Measurements from ENCODE around the gene CAB39.

Gene CAB39

DNA sequence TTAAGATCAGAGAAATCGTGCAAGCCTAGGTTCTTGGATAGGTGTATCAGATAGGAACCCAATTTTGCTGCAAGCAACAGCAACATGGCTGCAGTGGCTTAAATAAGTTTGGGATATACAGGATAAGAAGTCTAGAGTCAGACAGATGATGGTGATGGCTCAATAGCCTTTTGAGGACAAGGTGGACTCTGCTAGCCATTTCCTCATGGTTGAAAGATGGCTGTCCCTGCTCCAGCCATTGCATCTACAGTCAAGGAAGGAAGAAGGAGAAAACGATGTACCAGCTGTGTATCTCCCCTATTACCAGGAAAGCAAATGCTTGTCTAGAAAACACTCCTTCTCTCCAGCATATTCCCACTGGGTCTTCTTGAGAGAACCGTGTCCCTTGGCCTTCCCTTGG, 30.1 kb upstream of the CAB39 start:
- no peak overlapping the region for H3K27ac ChIP-seq (replicated peaks)
- no peak for DNase-seq (ENCODE audit: low read depth in 1 of 2, low spot score in 1 of 2)
- no peaks in the 10 kb centered on the region for H3K27me3 ChIP-seq (ENCODE audit: insufficient read depth, poor library complexity, severe bottlenecking)
- no peak overlapping the region for H3K4me3 ChIP-seq (replicated peaks; ENCODE audit: insufficient read depth, low read length)
- TF ChIP-seq, protein P1, sequence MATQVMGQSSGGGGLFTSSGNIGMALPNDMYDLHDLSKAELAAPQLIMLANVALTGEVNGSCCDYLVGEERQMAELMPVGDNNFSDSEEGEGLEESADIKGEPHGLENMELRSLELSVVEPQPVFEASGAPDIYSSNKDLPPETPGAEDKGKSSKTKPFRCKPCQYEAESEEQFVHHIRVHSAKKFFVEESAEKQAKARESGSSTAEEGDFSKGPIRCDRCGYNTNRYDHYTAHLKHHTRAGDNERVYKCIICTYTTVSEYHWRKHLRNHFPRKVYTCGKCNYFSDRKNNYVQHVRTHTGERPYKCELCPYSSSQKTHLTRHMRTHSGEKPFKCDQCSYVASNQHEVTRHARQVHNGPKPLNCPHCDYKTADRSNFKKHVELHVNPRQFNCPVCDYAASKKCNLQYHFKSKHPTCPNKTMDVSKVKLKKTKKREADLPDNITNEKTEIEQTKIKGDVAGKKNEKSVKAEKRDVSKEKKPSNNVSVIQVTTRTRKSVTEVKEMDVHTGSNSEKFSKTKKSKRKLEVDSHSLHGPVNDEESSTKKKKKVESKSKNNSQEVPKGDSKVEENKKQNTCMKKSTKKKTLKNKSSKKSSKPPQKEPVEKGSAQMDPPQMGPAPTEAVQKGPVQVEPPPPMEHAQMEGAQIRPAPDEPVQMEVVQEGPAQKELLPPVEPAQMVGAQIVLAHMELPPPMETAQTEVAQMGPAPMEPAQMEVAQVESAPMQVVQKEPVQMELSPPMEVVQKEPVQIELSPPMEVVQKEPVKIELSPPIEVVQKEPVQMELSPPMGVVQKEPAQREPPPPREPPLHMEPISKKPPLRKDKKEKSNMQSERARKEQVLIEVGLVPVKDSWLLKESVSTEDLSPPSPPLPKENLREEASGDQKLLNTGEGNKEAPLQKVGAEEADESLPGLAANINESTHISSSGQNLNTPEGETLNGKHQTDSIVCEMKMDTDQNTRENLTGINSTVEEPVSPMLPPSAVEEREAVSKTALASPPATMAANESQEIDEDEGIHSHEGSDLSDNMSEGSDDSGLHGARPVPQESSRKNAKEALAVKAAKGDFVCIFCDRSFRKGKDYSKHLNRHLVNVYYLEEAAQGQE (IDR thresholded peaks at IDR 0.05; ENCODE audit: insufficient replicate concordance, low read depth), result no peak
- TF ChIP-seq SPI1 (IDR thresholded peaks at IDR 0.05; ENCODE audit: borderline replicate concordance, low read depth), result no peak
- no peak for TF ChIP-seq GABPA (IDR thresholded peaks at IDR 0.05; ENCODE audit: low read depth)
- no peak for TF ChIP-seq POLR2AphosphoS5 (IDR thresholded peaks at IDR 0.05; ENCODE audit: low read depth)
- TF ChIP-seq, protein P2, sequence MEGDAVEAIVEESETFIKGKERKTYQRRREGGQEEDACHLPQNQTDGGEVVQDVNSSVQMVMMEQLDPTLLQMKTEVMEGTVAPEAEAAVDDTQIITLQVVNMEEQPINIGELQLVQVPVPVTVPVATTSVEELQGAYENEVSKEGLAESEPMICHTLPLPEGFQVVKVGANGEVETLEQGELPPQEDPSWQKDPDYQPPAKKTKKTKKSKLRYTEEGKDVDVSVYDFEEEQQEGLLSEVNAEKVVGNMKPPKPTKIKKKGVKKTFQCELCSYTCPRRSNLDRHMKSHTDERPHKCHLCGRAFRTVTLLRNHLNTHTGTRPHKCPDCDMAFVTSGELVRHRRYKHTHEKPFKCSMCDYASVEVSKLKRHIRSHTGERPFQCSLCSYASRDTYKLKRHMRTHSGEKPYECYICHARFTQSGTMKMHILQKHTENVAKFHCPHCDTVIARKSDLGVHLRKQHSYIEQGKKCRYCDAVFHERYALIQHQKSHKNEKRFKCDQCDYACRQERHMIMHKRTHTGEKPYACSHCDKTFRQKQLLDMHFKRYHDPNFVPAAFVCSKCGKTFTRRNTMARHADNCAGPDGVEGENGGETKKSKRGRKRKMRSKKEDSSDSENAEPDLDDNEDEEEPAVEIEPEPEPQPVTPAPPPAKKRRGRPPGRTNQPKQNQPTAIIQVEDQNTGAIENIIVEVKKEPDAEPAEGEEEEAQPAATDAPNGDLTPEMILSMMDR (IDR thresholded peaks at IDR 0.05; ENCODE audit: insufficient read depth, low read length), result no peak

DNA sequence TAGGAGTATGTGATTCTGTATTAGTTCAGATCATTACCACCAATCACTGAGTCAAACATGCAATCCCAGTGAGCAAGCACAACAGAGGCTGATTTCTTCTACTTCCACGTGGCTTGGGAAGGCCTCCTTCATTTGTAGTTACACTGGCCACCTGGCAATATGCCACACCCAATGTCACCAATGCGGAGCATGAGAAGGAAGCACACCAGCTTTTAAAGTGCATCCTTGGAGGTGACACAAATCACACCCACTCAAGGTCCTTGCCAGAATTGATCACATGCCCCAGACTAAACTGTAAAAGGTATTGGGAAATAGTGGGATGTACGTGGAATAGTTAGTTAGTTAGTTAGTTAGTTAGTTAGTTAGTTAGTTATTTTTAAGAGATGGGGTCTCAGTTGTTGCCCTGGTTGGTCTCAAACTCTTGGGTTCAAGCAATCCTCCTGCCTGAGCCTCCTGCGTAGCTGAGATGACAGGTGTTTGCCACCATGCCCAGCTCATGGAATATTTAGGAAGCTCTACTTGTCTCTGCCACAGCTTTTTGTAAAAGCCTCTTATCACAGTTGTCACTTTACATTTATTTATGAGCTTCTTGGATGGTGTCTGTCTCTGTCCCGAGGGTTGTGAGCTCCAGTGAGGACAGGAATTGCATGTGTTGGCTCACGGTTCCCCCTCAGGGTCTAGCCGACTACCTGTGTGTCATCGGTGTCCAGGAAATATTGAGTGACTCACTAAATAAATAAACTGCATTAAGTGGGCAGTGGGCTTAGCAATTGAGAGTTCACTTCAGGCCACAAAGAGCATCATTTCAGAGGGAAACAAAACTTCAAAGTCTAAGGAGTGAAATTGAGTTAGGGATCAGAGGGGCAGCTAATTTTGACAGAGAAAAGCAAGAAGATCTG, 28.1 kb upstream of the CAB39 start:
- Histone ChIP-seq H3K27ac (replicated peaks) (no peak overlapping the region), H3K4me3 (replicated peaks; ENCODE audit: insufficient read depth, low read length) (no peak overlapping the region), H3K27me3 (ENCODE audit: insufficient read depth, poor library complexity, severe bottlenecking) (no peaks in the 10 kb centered on the region)
- DNase-seq (ENCODE audit: low read depth in 1 of 2, low spot score in 1 of 2), result no peak
- no peak for TF ChIP-seq SPI1 (IDR thresholded peaks at IDR 0.05; ENCODE audit: borderline replicate concordance, low read depth)
- TF ChIP-seq GABPA (IDR thresholded peaks at IDR 0.05; ENCODE audit: low read depth), result no peak
- TF ChIP-seq POLR2AphosphoS5 (IDR thresholded peaks at IDR 0.05; ENCODE audit: low read depth), result no peak
- TF ChIP-seq, protein P1 (IDR thresholded peaks at IDR 0.05; ENCODE audit: insufficient replicate concordance, low read depth), result no peak
- TF ChIP-seq, protein P2 (IDR thresholded peaks at IDR 0.05; ENCODE audit: insufficient read depth, low read length), result no peak

DNA sequence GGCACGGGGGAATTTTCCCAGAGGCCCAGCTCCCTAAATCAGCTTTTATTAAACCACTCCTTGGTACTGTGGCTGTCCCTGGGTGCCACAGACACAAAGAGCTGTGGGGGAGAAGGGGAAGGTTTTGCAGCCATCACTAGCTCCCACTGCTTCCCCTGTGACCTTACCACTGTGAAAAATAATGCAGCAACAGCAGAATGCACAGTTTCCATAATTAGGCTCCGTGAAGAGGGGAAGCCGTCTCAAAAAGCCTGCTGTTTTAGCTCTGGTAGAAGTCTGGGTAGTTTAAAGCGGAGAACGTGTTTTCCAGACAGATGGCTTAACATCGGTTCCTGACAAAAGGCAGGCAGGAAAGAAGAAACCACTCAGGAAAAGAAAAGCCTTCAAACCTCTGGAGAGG, 27.5 kb upstream of the CAB39 start:
- Histone ChIP-seq H3K27me3 (ENCODE audit: insufficient read depth, poor library complexity, severe bottlenecking) (no peaks in the 10 kb centered on the region), H3K4me3 (replicated peaks; ENCODE audit: insufficient read depth, low read length) (no peak overlapping the region), H3K27ac (replicated peaks) (no peak overlapping the region)
- no peak for DNase-seq (ENCODE audit: low read depth in 1 of 2, low spot score in 1 of 2)
- no peak for TF ChIP-seq POLR2AphosphoS5 (IDR thresholded peaks at IDR 0.05; ENCODE audit: low read depth)
- TF ChIP-seq, protein P2 (IDR thresholded peaks at IDR 0.05; ENCODE audit: insufficient read depth, low read length), result no peak
- no peak for TF ChIP-seq SPI1 (IDR thresholded peaks at IDR 0.05; ENCODE audit: borderline replicate concordance, low read depth)
- TF ChIP-seq, protein P1 (IDR thresholded peaks at IDR 0.05; ENCODE audit: insufficient replicate concordance, low read depth), result no peak
- no peak for TF ChIP-seq GABPA (IDR thresholded peaks at IDR 0.05; ENCODE audit: low read depth)
